SK-N-SH treated with all-trans-retinoic acid at 6 μM for 48 hours (cell line): ENCODE measurements around the gene EPHB6.

ENCODE experiments used
- ATAC-seq: fragments of 200-7000 bp; cut with Tn5 transposase; 3 replicates; pipeline ENCODE4 v1.9.1; 2020; ENCODE audit warnings: mild to moderate bottlenecking, moderate library complexity
- ARNTL ChIP-seq: fragments of 450-650 bp; formaldehyde crosslinking; IDR thresholded peaks from 2 replicates; pipeline ENCODE4 v1.5.0; 2020; ENCODE audit warnings: low read depth, mild to moderate bottlenecking, moderate library complexity, borderline replicate concordance
- BACH2 ChIP-seq: fragments of 250-450 bp; sonication (Bioruptor Pico); IDR thresholded peaks from 2 replicates; pipeline ENCODE4 v1.9.0; 2021; ENCODE audit warnings: mild to moderate bottlenecking, borderline replicate concordance
- CSDC2 ChIP-seq: fragments of 250-450 bp; sonication (Bioruptor Pico); IDR thresholded peaks from 2 replicates; pipeline ENCODE4 v1.5.0; 2020; ENCODE audit warnings: mild to moderate bottlenecking, moderate library complexity
- CSRNP3 ChIP-seq: fragments of 250-450 bp; sonication (Bioruptor Pico); IDR thresholded peaks from 2 replicates; pipeline ENCODE4 v1.5.1; 2021; ENCODE audit warnings: mild to moderate bottlenecking, moderate library complexity
- ESRRG ChIP-seq: fragments of 250-450 bp; sonication (Bioruptor Pico); IDR thresholded peaks from 2 replicates; pipeline ENCODE4 v1.6.1; 2021; ENCODE audit warnings: mild to moderate bottlenecking
- GLIS3 ChIP-seq: fragments of 250-450 bp; sonication (Bioruptor Pico); IDR thresholded peaks from 2 replicates; pipeline ENCODE4 v1.5.0; 2020; ENCODE audit warnings: mild to moderate bottlenecking, moderate library complexity
- ISL1 ChIP-seq: fragments of 250-450 bp; sonication (Bioruptor Pico); IDR thresholded peaks from 2 replicates; pipeline ENCODE4 v2.1.2; 2022; ENCODE audit warnings: mild to moderate bottlenecking, moderate library complexity
- OSR1 ChIP-seq: fragments of 250-450 bp; sonication (Bioruptor Pico); IDR thresholded peaks from 2 replicates; pipeline ENCODE4 v1.8.0; 2022; ENCODE audit warnings: moderate library complexity, mild to moderate bottlenecking, inconsistent platforms
- PATZ1 ChIP-seq: fragments of 250-450 bp; sonication (Bioruptor Pico); IDR thresholded peaks from 2 replicates; pipeline ENCODE4 v1.8.0; 2020; ENCODE audit warnings: mild to moderate bottlenecking, moderate library complexity, borderline replicate concordance
- PPARA ChIP-seq: fragments of 250-450 bp; sonication (Bioruptor Pico); IDR thresholded peaks from 2 replicates; pipeline ENCODE4 v1.5.0; 2020; ENCODE audit warnings: mild to moderate bottlenecking, borderline replicate concordance
- SNAI2 ChIP-seq: fragments of 250-450 bp; sonication (Bioruptor Pico); IDR thresholded peaks from 2 replicates; pipeline ENCODE4 v1.5.0; 2020; ENCODE audit warnings: mild to moderate bottlenecking, moderate library complexity
- TCF4 ChIP-seq: fragments of 250-450 bp; sonication (Bioruptor Pico); IDR thresholded peaks from 2 replicates; pipeline ENCODE4 v1.8.0; 2021; ENCODE audit warnings: mild to moderate bottlenecking, moderate library complexity, borderline replicate concordance
- TOX ChIP-seq: fragments of 250-450 bp; sonication (Bioruptor Pico); IDR thresholded peaks from 2 replicates; pipeline ENCODE4 v1.8.0; 2021; ENCODE audit warnings: mild to moderate bottlenecking, moderate library complexity, borderline replicate concordance
- TSHZ2 ChIP-seq: fragments of 250-450 bp; sonication (Bioruptor Pico); IDR thresholded peaks from 2 replicates; pipeline ENCODE4 v1.5.0; 2020; ENCODE audit warnings: mild to moderate bottlenecking, moderate library complexity
- ZC3H10 ChIP-seq: fragments of 250-450 bp; sonication (Bioruptor Pico); IDR thresholded peaks from 2 replicates; pipeline ENCODE4 v1.5.1; 2021; ENCODE audit warnings: mild to moderate bottlenecking, moderate library complexity
- ZFP3 ChIP-seq: fragments of 250-450 bp; sonication (Bioruptor Pico); IDR thresholded peaks from 2 replicates; pipeline ENCODE4 v1.5.0; 2020; ENCODE audit warnings: mild to moderate bottlenecking, moderate library complexity
- ZFP30 ChIP-seq: fragments of 450-650 bp; formaldehyde crosslinking; IDR thresholded peaks from 2 replicates; pipeline ENCODE4 v1.5.0; 2022; ENCODE audit warnings: mild to moderate bottlenecking, moderate library complexity
- ZNF565 ChIP-seq: fragments of 450-650 bp; formaldehyde crosslinking; conservative IDR thresholded peaks from 2 replicates; pipeline ENCODE4 v1.5.0; 2020; ENCODE audit warnings: low read depth, mild to moderate bottlenecking, moderate library complexity
- ZNF70 ChIP-seq: fragments of 450-650 bp; formaldehyde crosslinking; IDR thresholded peaks from 2 replicates; pipeline ENCODE4 v1.5.0; 2020; ENCODE audit warnings: mild to moderate bottlenecking, moderate library complexity
- ZNF8 ChIP-seq: fragments of 450-650 bp; formaldehyde crosslinking; IDR thresholded peaks from 2 replicates; pipeline ENCODE4 v1.5.0; 2020; ENCODE audit warnings: mild to moderate bottlenecking, moderate library complexity

Gene EPHB6

DNA sequence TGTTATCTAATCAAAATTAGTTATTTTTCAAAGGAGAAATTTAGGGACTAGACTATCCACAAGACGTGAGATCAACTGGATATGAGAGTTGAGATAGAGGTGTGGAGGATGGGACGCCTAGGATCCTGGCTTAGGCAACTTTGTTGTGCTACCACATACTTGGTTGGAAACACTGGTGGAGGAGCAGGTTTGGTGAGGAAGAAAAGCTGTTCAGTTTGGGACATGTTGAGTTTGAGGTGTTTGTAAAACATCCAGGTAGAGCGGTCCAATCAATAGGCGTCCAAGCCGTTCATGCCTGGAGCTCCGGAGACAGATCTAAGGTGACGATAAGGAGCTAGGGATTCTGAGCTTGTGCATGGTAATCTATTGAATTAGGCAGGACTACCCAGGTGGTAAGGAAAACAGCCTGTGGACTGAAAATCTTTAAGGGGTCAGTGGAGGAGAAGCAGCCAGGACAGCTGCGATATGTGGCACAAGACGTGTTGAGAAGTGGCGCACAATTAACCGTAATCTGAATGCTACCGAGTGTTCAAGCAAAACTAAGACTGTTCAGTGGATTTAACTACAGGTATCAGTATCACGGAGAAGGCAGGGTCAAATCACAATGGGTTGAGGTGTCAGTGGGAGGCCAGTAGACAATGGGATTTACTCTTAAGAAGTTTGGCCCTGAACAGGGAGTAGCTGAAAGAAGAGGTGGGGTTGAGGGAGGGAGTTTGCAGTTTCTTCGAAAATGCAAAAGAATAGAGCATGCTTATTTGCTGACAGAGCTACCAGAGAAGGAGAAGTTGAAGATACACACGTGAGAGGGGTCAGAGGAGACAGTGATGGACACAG, 46.8 kb downstream of the EPHB6 start:
- no peak for ATAC-seq
- TF ChIP-seq TSHZ2 (CRISPR knock-in tag) (no peak), GLIS3 (CRISPR knock-in tag) (no peak), ZFP3 (CRISPR knock-in tag) (no peak), ZFP30 (CRISPR knock-in tag) (no peak), ARNTL (CRISPR knock-in tag) (no peak), PATZ1 (CRISPR knock-in tag) (no peak), PPARA (CRISPR knock-in tag) (no peak), TCF4 (CRISPR knock-in tag) (no peak), SNAI2 (CRISPR knock-in tag) (no peak), ZC3H10 (CRISPR knock-in tag) (no peak), ESRRG (CRISPR knock-in tag) (no peak)

- TF ChIP-seq OSR1 = no peak
- TF ChIP-seq CSRNP3 (CRISPR knock-in tag) = no peak
- TF ChIP-seq SNAI2 (CRISPR knock-in tag) = no peak
- TF ChIP-seq TOX (CRISPR knock-in tag) = no peak
- TF ChIP-seq BACH2 (CRISPR knock-in tag) = no peak
- no peak for TF ChIP-seq ZNF565 (CRISPR knock-in tag)
- no peak for TF ChIP-seq TCF4 (CRISPR knock-in tag)
- TF ChIP-seq ISL1 (CRISPR knock-in tag) = no peak
- no peak for TF ChIP-seq TSHZ2 (CRISPR knock-in tag)
- no peak for TF ChIP-seq CSDC2 (CRISPR knock-in tag)
- ATAC-seq = no peak
Observed at GRCh38 chr7:142904128-142904527, 49.3 kb downstream of the EPHB6 start.

DNA sequence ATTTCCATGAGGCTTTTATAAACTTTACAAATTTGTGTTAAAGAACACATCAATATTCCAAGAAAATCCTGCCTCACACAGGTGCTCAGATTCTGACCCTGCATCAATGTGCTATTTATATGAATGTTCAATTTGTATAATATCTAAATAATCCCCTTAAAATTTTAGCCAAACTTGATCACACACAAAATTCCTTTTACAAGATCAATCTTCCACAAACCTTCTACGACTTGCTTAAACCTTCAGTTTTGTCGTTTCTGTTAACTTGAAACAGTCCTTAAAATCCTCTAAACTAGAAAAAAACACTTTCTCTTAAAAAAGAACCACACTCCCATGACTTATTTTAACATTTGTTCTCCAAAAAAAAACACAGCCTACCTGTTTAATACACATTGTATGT, 50.9 kb downstream of the EPHB6 start:
- ATAC-seq = no peak
- TF ChIP-seq ISL1 (CRISPR knock-in tag) = no peak
- no peak for TF ChIP-seq SNAI2 (CRISPR knock-in tag)
- no peak for TF ChIP-seq PATZ1 (CRISPR knock-in tag)
- no peak for TF ChIP-seq ZFP30 (CRISPR knock-in tag)
- TF ChIP-seq ESRRG (CRISPR knock-in tag) = no peak
- TF ChIP-seq ARNTL (CRISPR knock-in tag) = no peak
- TF ChIP-seq ZNF70 (CRISPR knock-in tag) = no peak
- no peak for TF ChIP-seq GLIS3 (CRISPR knock-in tag)
- no peak for TF ChIP-seq OSR1
- TF ChIP-seq TSHZ2 (CRISPR knock-in tag) = no peak
- TF ChIP-seq TCF4 (CRISPR knock-in tag) = no peak
- no peak for TF ChIP-seq PPARA (CRISPR knock-in tag)
- TF ChIP-seq ZNF8 (CRISPR knock-in tag) = no peak
